NCI-H187 treated with DMSO at 0.1 percent for 48 hours (cell line): ENCODE results near the gene PIAS1.
"Not testable (repeated sequence)": the region's sequence is repeated elsewhere in the genome, so short reads cannot be mapped to it uniquely, and the experiment has no call there.

Experiments used
- DNase-seq: peaks from one replicate; lab custom pipeline; 2025; lab: John Stamatoyannopoulos, UW

PIAS1 gene

GRCh38 chr15:68124700-68125099, 70.6 kb downstream of the PIAS1 start:
- no peak for DNase-seq

GRCh38 chr15:68126396-68126795, 72.3 kb downstream of the PIAS1 start:
- no peak for DNase-seq

- no peak for DNase-seq
These were observed 75.0 kb downstream of the PIAS1 start for GRCh38 chr15:68129072-68129471.

- no peak for DNase-seq
These were observed 76.7 kb downstream of the PIAS1 start for GRCh38 chr15:68130851-68131250.

GRCh38 chr15:68137096-68137495, 83.0 kb downstream of the PIAS1 start:
- no peak for DNase-seq

GRCh38 chr15:68143129-68143528, 89.0 kb downstream of the PIAS1 start:
- no peak for DNase-seq

- no peak for DNase-seq
These were observed 89.7 kb downstream of the PIAS1 start for GRCh38 chr15:68143785-68144184.

- DNase-seq = no peak
These were observed 91.6 kb downstream of the PIAS1 start for GRCh38 chr15:68145706-68146105.

GRCh38 chr15:68148039-68148438, 93.9 kb downstream of the PIAS1 start:
- DNase-seq = no peak

GRCh38 chr15:68149059-68149458, 94.9 kb downstream of the PIAS1 start:
- DNase-seq = no peak

GRCh38 chr15:68150187-68150586, 96.1 kb downstream of the PIAS1 start:
- DNase-seq = no peak

- no peak for DNase-seq
These were observed 97.2 kb downstream of the PIAS1 start for GRCh38 chr15:68151277-68151676.

- no peak for DNase-seq
These were observed 98.2 kb downstream of the PIAS1 start for GRCh38 chr15:68152342-68152741.

GRCh38 chr15:68154923-68155559, 100.9 kb downstream of the PIAS1 start:
- DNase-seq = no peak

- no peak for DNase-seq
These were observed 103.0 kb downstream of the PIAS1 start for GRCh38 chr15:68157074-68157473.

- DNase-seq = no peak
These were observed 104.0 kb downstream of the PIAS1 start for GRCh38 chr15:68158046-68158628.

GRCh38 chr15:68163191-68163590, 109.1 kb downstream of the PIAS1 start:
- no peak for DNase-seq

GRCh38 chr15:68166847-68167246, 112.7 kb downstream of the PIAS1 start:
- no peak for DNase-seq

GRCh38 chr15:68172037-68172436, 117.9 kb downstream of the PIAS1 start:
- DNase-seq = not testable (repeated sequence)

- DNase-seq = no peak
These were observed 119.0 kb downstream of the PIAS1 start for GRCh38 chr15:68173119-68173518.

GRCh38 chr15:68175526-68175925, 121.4 kb downstream of the PIAS1 start:
- DNase-seq = no peak

- no peak for DNase-seq
These were observed 122.5 kb downstream of the PIAS1 start for GRCh38 chr15:68176601-68177000.

- DNase-seq = no peak
These were observed 123.6 kb downstream of the PIAS1 start for GRCh38 chr15:68177742-68178141.
